ENCODE results near the gene NTNG1. TPM values are rescaled to one million over a fixed set of nuclear protein-coding genes. Genes with fewer than 3 reads are reported as not detected.

The NTNG1 gene
- total and polyA plus RNA-seq, 3 donors from 2014 or later, result 1.8 to 2.3 (median 2.2) TPM

DNA sequence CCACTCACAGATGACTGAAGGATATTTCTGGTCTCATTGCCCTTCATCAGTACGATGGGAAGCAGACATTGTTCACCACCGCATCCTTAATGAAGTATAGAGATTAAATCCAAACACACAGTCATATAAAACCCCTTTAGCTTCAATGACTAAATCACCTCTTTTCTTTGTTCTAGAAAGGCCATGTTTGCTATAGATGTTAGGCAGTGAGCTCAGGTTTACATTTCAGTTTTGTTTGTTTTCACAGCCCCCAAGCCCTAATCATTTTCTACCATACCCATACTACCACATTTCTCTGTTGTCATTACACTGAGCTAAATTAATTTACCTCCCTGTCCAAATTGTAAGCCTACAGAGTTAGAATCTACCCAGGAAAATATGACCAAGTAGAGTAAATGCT, 385.1 kb downstream of the NTNG1 start:
- no peaks in the 10 kb centered on the region for H3K9me3 ChIP-seq
- intact Hi-C loops (cut with DNase I; ENCODE audit: low total_unique reads), result no loop called here
- no peak overlapping the region for H3K27ac ChIP-seq
- no peak for TF ChIP-seq POLR2A (IDR thresholded peaks at IDR 0.05)
- TF ChIP-seq, protein P1, sequence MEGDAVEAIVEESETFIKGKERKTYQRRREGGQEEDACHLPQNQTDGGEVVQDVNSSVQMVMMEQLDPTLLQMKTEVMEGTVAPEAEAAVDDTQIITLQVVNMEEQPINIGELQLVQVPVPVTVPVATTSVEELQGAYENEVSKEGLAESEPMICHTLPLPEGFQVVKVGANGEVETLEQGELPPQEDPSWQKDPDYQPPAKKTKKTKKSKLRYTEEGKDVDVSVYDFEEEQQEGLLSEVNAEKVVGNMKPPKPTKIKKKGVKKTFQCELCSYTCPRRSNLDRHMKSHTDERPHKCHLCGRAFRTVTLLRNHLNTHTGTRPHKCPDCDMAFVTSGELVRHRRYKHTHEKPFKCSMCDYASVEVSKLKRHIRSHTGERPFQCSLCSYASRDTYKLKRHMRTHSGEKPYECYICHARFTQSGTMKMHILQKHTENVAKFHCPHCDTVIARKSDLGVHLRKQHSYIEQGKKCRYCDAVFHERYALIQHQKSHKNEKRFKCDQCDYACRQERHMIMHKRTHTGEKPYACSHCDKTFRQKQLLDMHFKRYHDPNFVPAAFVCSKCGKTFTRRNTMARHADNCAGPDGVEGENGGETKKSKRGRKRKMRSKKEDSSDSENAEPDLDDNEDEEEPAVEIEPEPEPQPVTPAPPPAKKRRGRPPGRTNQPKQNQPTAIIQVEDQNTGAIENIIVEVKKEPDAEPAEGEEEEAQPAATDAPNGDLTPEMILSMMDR (IDR thresholded peaks at IDR 0.05), result no peak
- H3K27me3 ChIP-seq, result no peaks in the 10 kb centered on the region
- no peaks in the 10 kb centered on the region for H3K4me1 ChIP-seq
- H3K36me3 ChIP-seq (ENCODE audit: low read depth, missing control alignments), result no peaks in the 10 kb centered on the region
- DNase-seq, result no peak
- H3K4me3 ChIP-seq, result no peak overlapping the region
- WGBS, 2 donors, result 91 to 93% methylated on average over 2 of the region's 2 CpGs

- Histone ChIP-seq H3K27ac (no peak overlapping the region), H3K36me3 (ENCODE audit: low read depth, missing control alignments) (no peaks in the 10 kb centered on the region), H3K4me1 (no peaks in the 10 kb centered on the region), H3K4me3 (no peak overlapping the region), H3K9me3 (no peaks in the 10 kb centered on the region), H3K27me3 (no peaks in the 10 kb centered on the region)
- intact Hi-C loops (cut with DNase I; ENCODE audit: low total_unique reads), result no loop called here
- TF ChIP-seq, protein P1 (IDR thresholded peaks at IDR 0.05), result no peak
- no peak for TF ChIP-seq POLR2A (IDR thresholded peaks at IDR 0.05)
- DNase-seq, result no peak
- 52 to 58% methylated on average over 2 of the region's 2 CpGs for WGBS, 2 donors
These were observed 385.8 kb downstream of the NTNG1 start for GRCh38 chr1:107526524-107527198.

DNA sequence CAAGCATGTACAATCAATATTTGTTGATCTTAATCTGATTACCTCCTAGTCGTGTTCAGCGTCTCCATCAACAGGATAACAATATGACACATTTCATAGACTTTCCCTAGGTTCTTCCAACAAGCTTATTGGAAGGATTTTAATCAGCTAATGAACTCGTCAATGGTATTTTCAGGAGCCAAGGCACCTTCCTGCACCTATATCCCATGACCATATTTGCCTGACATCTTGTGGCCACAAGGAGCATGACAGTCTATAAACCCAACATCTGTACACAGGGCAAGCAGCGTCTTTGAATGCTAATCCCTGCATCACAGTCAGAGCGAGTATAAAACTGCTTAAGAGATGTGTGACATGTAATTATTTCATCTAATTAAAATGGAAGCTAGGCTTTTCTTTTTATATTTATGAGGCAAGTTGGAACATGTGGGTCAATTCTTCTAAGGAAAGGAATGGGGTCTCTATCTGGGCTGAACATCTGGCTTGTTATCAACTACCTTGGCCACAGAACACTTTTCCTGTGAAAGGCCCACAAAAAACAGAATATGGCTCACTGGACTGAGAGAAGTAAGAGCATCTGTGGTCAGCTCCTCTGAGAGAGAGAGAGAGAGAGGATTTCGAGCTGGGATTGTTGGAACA, 388.8 kb downstream of the NTNG1 start:
- DNase-seq, result peak; percentile 37
- no peak overlapping the region for H3K4me3 ChIP-seq
- TF ChIP-seq, protein P1 (IDR thresholded peaks at IDR 0.05), result peak; percentile 29 to 75 (median 69)
- TF ChIP-seq POLR2A (IDR thresholded peaks at IDR 0.05), result no peak
- intact Hi-C loops (cut with DNase I; ENCODE audit: low total_unique reads), result no loop called here
- no peaks in the 10 kb centered on the region for H3K4me1 ChIP-seq
- 38 to 50% methylated on average over 6 of the region's 6 CpGs for WGBS, 2 donors
- no peak overlapping the region for H3K27ac ChIP-seq
- H3K9me3 ChIP-seq, result no peaks in the 10 kb centered on the region
- no peaks in the 10 kb centered on the region for H3K27me3 ChIP-seq
- no peaks in the 10 kb centered on the region for H3K36me3 ChIP-seq (ENCODE audit: low read depth, missing control alignments)

- no peak for DNase-seq
- H3K4me3 ChIP-seq, result no peak overlapping the region
- H3K9me3 ChIP-seq, result no peaks in the 10 kb centered on the region
- intact Hi-C loops (cut with DNase I; ENCODE audit: low total_unique reads), result no loop called here
- WGBS, 2 donors, result 56 to 58% methylated on average over 6 of the region's 6 CpGs
- no peaks in the 10 kb centered on the region for H3K36me3 ChIP-seq (ENCODE audit: low read depth, missing control alignments)
- TF ChIP-seq, protein P1 (IDR thresholded peaks at IDR 0.05), result no peak
- TF ChIP-seq POLR2A (IDR thresholded peaks at IDR 0.05), result no peak
- no peaks in the 10 kb centered on the region for H3K27me3 ChIP-seq
- H3K27ac ChIP-seq, result no peak overlapping the region
- H3K4me1 ChIP-seq, result no peaks in the 10 kb centered on the region
These were observed 389.7 kb downstream of the NTNG1 start for GRCh38 chr1:107530543-107530942.
